VCaP (cell line): Measurements from ENCODE around the gene TNS3.

Experiments
- H3K27ac ChIP-seq: fragments of 450-650 bp; 2 replicates; pipeline ENCODE4 v1.5.1; 2017
- CTCF ChIP-seq: fragments of 450-650 bp; conservative IDR thresholded peaks from 2 replicates; pipeline ENCODE4 v1.5.1; 2017; ENCODE audit warnings: mild to moderate bottlenecking, moderate library complexity

The TNS3 gene

GRCh38 chr7:47294556-47295222 lies 287.2 kb downstream of the TNS3 start:
- H3K27ac ChIP-seq, result no peak overlapping the region
- TF ChIP-seq CTCF, result no peak

- peak overlapping the region; percentile 19; the same call in 1 of the 2 replicates for H3K27ac ChIP-seq
Measured at GRCh38 chr7:47293884-47294555, 287.9 kb downstream of the TNS3 start.

GRCh38 chr7:47292832-47293309 lies 289.0 kb downstream of the TNS3 start:
- no peak for TF ChIP-seq CTCF
- peak overlapping the region; percentile 19; the same call in 1 of the 2 replicates for H3K27ac ChIP-seq

More at GRCh38 chr7:47293884-47294555, 287.9 kb downstream of the TNS3 start:
- no peak for TF ChIP-seq CTCF

GRCh38 chr7:47291461-47292081 lies 290.3 kb downstream of the TNS3 start:
- no peak for TF ChIP-seq CTCF
- no peak overlapping the region for H3K27ac ChIP-seq

- no peak overlapping the region for H3K27ac ChIP-seq
- no peak for TF ChIP-seq CTCF
Measured at GRCh38 chr7:47290867-47291266, 291.0 kb downstream of the TNS3 start.

- no peak for TF ChIP-seq CTCF
- no peak overlapping the region for H3K27ac ChIP-seq
Measured at GRCh38 chr7:47290466-47290865, 291.4 kb downstream of the TNS3 start.

GRCh38 chr7:47288060-47288459 lies 293.9 kb downstream of the TNS3 start:
- no peak overlapping the region for H3K27ac ChIP-seq
- TF ChIP-seq CTCF, result no peak
